GM23338 (cell line): ENCODE measurements around the gene MICAL3. TPM values are rescaled to one million over a fixed set of nuclear protein-coding genes. Genes with fewer than 3 reads are reported as not detected.

Experiments
- ATAC-seq: fragments of 200-7000 bp; cut with Tn5 transposase; 3 replicates; pipeline ENCODE4 v1.9.1; 2020
- DNase-seq: peaks from one replicate; pipeline ENCODE4 v3.0.0-alpha.2; 2015; ENCODE audit warnings: low spot score
- H2AFZ ChIP-seq: fragments of 200-600 bp; sonication (generic); 2 replicates; pipeline ENCODE4 v1.8.0; 2016; ENCODE audit warnings: antibody characterized with exemption, mild to moderate bottlenecking, moderate library complexity
- H3F3A ChIP-seq: fragments of 200-600 bp; sonication (generic); replicated peaks from 2 replicates; pipeline ENCODE4 v1.8.0; 2017; ENCODE audit warnings: antibody characterized with exemption, mixed run types, low read depth
- H3K27ac ChIP-seq: fragments of 200-600 bp; sonication (generic); 2 replicates; pipeline ENCODE4 v1.6.1; 2016; ENCODE audit warnings: low read depth
- H3K27me3 ChIP-seq: fragments of 200-600 bp; sonication (generic); 2 replicates; pipeline ENCODE4 v1.8.0; 2016; ENCODE audit warnings: mild to moderate bottlenecking, mixed run types, moderate library complexity; ENCODE audit not compliant: insufficient read depth
- H3K36me3 ChIP-seq: fragments of 200-600 bp; sonication (generic); 2 replicates; pipeline ENCODE4 v1.8.0; 2016; ENCODE audit warnings: mild to moderate bottlenecking; ENCODE audit not compliant: insufficient read depth
- H3K4me1 ChIP-seq: fragments of 200-600 bp; sonication (generic); 2 replicates; pipeline ENCODE4 v1.8.0; 2016; ENCODE audit warnings: mild to moderate bottlenecking, moderate library complexity; ENCODE audit not compliant: insufficient read depth
- H3K4me2 ChIP-seq: fragments of 200-600 bp; sonication (generic); 2 replicates; pipeline ENCODE4 v1.7.1; 2017; ENCODE audit warnings: mixed run types
- H3K4me3 ChIP-seq: fragments of 200-600 bp; sonication (generic); 2 replicates; pipeline ENCODE4 v1.6.1; 2016; ENCODE audit warnings: mixed run types
- H3K79me2 ChIP-seq: fragments of 200-600 bp; sonication (generic); replicated peaks from 2 replicates; pipeline ENCODE4 v1.8.0; 2017; ENCODE audit warnings: mild to moderate bottlenecking; ENCODE audit not compliant: insufficient read depth
- H3K9me2 ChIP-seq: fragments of 200-600 bp; sonication (generic); 2 replicates; pipeline ENCODE4 v1.8.0; 2017; ENCODE audit not compliant: insufficient read depth
- H4K20me1 ChIP-seq: fragments of 200-600 bp; sonication (generic); replicated peaks from 2 replicates; pipeline ENCODE4 v1.8.0; 2017; ENCODE audit warnings: mild to moderate bottlenecking; ENCODE audit not compliant: insufficient read depth
- H3K27ac Mint-ChIP-seq: 2 replicates; pipeline ENCODE4 v1.8.0; 2020; ENCODE audit warnings: inconsistent platforms, mild to moderate bottlenecking, moderate library complexity, mixed read lengths
- H3K27me3 Mint-ChIP-seq: 3 replicates; pipeline ENCODE4 v1.8.0; 2022; ENCODE audit warnings: low read depth, mild to moderate bottlenecking, moderate library complexity, mixed read lengths, inconsistent platforms; ENCODE audit not compliant: insufficient read depth, poor library complexity
- H3K36me3 Mint-ChIP-seq: 3 replicates; pipeline ENCODE4 v1.8.0; 2021; ENCODE audit warnings: low read depth, mild to moderate bottlenecking, inconsistent platforms, moderate library complexity, mixed read lengths
- H3K4me1 Mint-ChIP-seq: 3 replicates; pipeline ENCODE4 v1.8.0; 2020; ENCODE audit warnings: mild to moderate bottlenecking, inconsistent platforms, mixed read lengths
- H3K4me3 Mint-ChIP-seq: 3 replicates; pipeline ENCODE4 v1.8.0; 2021; ENCODE audit warnings: moderate library complexity, mild to moderate bottlenecking, inconsistent platforms, mixed read lengths
- H3K9me3 Mint-ChIP-seq: 3 replicates; pipeline ENCODE4 v1.8.0; 2020; ENCODE audit warnings: moderate library complexity, mild to moderate bottlenecking, inconsistent platforms, mixed read lengths
- CREB1 ChIP-seq: fragments of 250-450 bp; sonication (Bioruptor Pico); IDR thresholded peaks from 2 replicates; pipeline ENCODE4 v1.5.0; 2020; ENCODE audit warnings: low read depth, mild to moderate bottlenecking, moderate library complexity
- CTCF ChIP-seq, 2 experiments: fragments of 200-600 bp in 1 of 2; sonication (generic) in 1 of 2; conservative IDR thresholded peaks; 2 replicates each; pipeline versions ENCODE4 v1.5.1 to v1.6.1; 2016 to 2017; ENCODE audit warnings: antibody characterized with exemption in 2 of 2, low read depth in 2 of 2, mild to moderate bottlenecking in 2 of 2, moderate library complexity in 1 of 2
- ETS1 ChIP-seq: IDR thresholded peaks from 2 replicates; pipeline ENCODE4 v1.6.1; 2016; ENCODE audit warnings: antibody characterized with exemption
- EZH2 ChIP-seq: fragments of 200-600 bp; sonication (generic); IDR thresholded peaks from one replicate; pipeline ENCODE4 v1.8.0; 2017; ENCODE audit warnings: antibody characterized with exemption, mild to moderate bottlenecking, low read depth; ENCODE audit not compliant: unreplicated experiment
- EZH2phosphoT487 ChIP-seq: fragments of 200-600 bp; sonication (generic); IDR thresholded peaks from one replicate; pipeline ENCODE4 v1.8.1; 2018; ENCODE audit warnings: antibody characterized with exemption; ENCODE audit not compliant: unreplicated experiment
- JUNB ChIP-seq: IDR thresholded peaks from one replicate; pipeline ENCODE4 v1.6.1; 2016; ENCODE audit warnings: antibody characterized with exemption; ENCODE audit not compliant: unreplicated experiment
- NANOG ChIP-seq: IDR thresholded peaks from 2 replicates; pipeline ENCODE4 v1.6.1; 2016; ENCODE audit warnings: antibody characterized with exemption, borderline replicate concordance
- POLR2AphosphoS5 ChIP-seq: IDR thresholded peaks from 2 replicates; pipeline ENCODE4 v1.6.1; 2016; ENCODE audit warnings: antibody characterized with exemption, low read depth
- REST ChIP-seq: IDR thresholded peaks from one replicate; pipeline ENCODE4 v1.6.1; 2018; ENCODE audit warnings: antibody characterized with exemption; ENCODE audit not compliant: unreplicated experiment
- STAT1 ChIP-seq: IDR thresholded peaks from one replicate; pipeline ENCODE4 v1.6.1; 2016; ENCODE audit warnings: antibody characterized with exemption; ENCODE audit not compliant: unreplicated experiment
- ZNF114 ChIP-seq: fragments of 250-450 bp; sonication (Bioruptor Pico); IDR thresholded peaks from 2 replicates; pipeline ENCODE4 v1.5.0; 2020; ENCODE audit warnings: mild to moderate bottlenecking, moderate library complexity
- ZNF331 ChIP-seq: fragments of 250-450 bp; sonication (Bioruptor Pico); IDR thresholded peaks from 2 replicates; pipeline ENCODE4 v1.5.0; 2020; ENCODE audit warnings: low read depth, mild to moderate bottlenecking, moderate library complexity
- ZNF462 ChIP-seq: fragments of 250-450 bp; sonication (Bioruptor Pico); IDR thresholded peaks from 2 replicates; pipeline ENCODE4 v1.5.0; 2020; ENCODE audit warnings: mild to moderate bottlenecking, moderate library complexity
- polyA plus RNA-seq: library from polyadenylated mRNA; unstranded; fragments of >200 nt; fragmentation: Nextera tagmentation; extraction: Ambion mirVana; gene quantifications from 2 replicates; pipeline ENCODE4 v1.2.1, GENCODE V29; 2016
- total RNA-seq: library from RNA; depleted of rRNA; stranded (reverse); fragments of >200 nt; shearing (Covaris generic); gene quantifications from 2 replicates; pipeline ENCODE4 v1.2.3, GENCODE V29; 2014

Gene MICAL3
- total and polyA plus RNA-seq, 2 experiments from 2014 or later, result 10.1 to 33.9 TPM

- H3K27ac ChIP-seq, result no peak overlapping the region
- H3K79me2 ChIP-seq, result no peaks in the 10 kb centered on the region
- H3K27me3 ChIP-seq, result no peaks in the 10 kb centered on the region
- H3K4me3 ChIP-seq, result no peak overlapping the region
- TF ChIP-seq EZH2phosphoT487, result no peak
- no peak for TF ChIP-seq ZNF462
- TF ChIP-seq REST, result no peak
- TF ChIP-seq CREB1 (CRISPR knock-in tag), result no peak
- no peak for TF ChIP-seq POLR2AphosphoS5
- TF ChIP-seq EZH2, result no peak
- no peak for TF ChIP-seq ZNF331 (CRISPR knock-in tag)
- no peak for TF ChIP-seq CTCF (conservative IDR thresholded peaks at IDR 0.05; ENCODE audit: low read depth in 2 of 2)
- no peak for TF ChIP-seq JUNB
- TF ChIP-seq NANOG, result no peak
- no peak for TF ChIP-seq ETS1
- TF ChIP-seq STAT1, result no peak
- no peak for TF ChIP-seq ZNF114 (CRISPR knock-in tag)
- Mint-ChIP-seq H3K4me3 (no peak overlapping the region), H3K9me3 (no peaks in the 10 kb centered on the region), H3K36me3 (peaks cover 9% of the 10 kb centered on the region; the same call in 2 of the 3 replicates), H3K4me1 (peaks cover 9% of the 10 kb centered on the region; the same call in 2 of the 3 replicates), H3K27ac (no peak overlapping the region), H3K27me3 (peaks cover 2% of the 10 kb centered on the region)
- no peak for ATAC-seq
- H3K4me2 ChIP-seq, result no peak overlapping the region
- no peaks in the 10 kb centered on the region for H3F3A ChIP-seq
- no peaks in the 10 kb centered on the region for H3K9me2 ChIP-seq
- no peak overlapping the region for H2AFZ ChIP-seq
- no peak for DNase-seq
- no peaks in the 10 kb centered on the region for H3K36me3 ChIP-seq
- H4K20me1 ChIP-seq, result no peaks in the 10 kb centered on the region; the same call in 1 of the 2 replicates
- H3K4me1 ChIP-seq, result no peaks in the 10 kb centered on the region
Observed at GRCh38 chr22:17842386-17842785, 182.0 kb downstream of the MICAL3 start.
